CD4-positive, alpha-beta T cell treated with Interleukin-6 for 4 hours (primary cell): ENCODE data around the gene CXXC5.

ENCODE experiments used
- DNase-seq: peaks from one replicate; pipeline ENCODE4 v3.0.0-alpha.2; 2020; ENCODE audit warnings: mixed read lengths

Gene CXXC5

DNA sequence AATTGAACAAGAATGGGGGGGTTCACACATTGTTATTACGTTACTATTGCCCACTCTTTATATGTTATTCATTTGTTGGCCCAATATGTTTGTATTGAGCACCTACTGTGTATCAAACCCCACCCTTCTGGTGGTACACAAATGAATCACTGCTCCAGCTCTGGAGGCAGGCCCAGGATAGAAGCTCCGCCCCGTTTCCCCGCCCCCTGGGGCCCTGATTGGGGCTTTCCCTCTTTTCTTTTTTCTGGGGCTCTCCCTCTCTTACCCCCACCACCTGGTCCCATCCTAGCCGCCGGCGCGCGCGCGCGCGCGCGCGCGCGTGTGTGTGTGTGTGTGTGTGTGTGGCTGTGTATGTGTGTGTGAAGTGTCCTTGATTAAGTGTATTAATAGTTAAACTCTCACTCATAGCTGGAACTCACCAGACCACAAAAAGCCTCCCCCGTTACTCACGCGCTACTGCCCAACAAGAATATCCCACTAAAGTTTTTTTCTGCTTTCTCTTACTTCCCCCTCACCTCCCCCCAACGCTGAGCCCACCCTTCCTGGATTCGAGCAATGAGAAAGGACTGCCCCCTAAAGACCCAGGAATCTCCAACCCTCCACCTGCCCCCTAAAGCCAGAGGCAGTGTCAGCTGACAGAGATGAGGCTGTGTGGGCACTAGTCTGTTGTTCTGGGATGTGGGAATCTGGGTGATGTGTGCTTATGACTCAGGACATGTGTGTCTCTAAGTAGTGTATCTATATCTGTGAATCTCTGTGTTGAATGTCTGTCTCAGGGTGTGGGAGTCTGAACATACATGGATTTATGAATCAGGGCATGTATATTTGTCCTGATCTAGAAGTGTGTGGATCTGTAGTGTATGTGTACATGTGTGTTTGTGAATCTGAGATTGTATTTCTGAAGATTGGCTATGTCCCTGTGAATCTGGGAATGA is 4.0 kb downstream of the CXXC5 start:
- peak; percentile 62 for DNase-seq

- DNase-seq, result no peak
Measured at GRCh38 chr5:139652788-139653241, 4.7 kb downstream of the CXXC5 start.

DNA sequence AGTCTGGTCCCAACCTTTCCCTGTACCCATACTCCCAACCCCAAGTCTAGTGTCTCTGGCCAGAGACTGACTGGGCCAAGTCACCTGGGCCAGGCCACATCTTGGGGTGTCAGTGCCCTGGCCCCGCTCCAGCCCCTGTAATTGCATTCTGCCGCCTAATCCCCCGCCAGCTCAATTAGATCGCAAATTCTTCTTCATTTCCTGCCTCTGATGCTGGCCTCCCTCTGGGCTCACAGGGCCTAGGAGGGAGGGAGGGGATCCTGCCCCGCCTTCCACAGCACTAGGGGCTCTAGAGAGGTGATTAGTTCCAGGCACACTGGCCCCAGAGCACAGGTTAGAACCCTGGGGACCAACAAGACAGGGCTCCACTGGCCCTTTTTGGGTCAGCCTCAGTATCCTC is 5.5 kb downstream of the CXXC5 start:
- DNase-seq, result no peak

DNA sequence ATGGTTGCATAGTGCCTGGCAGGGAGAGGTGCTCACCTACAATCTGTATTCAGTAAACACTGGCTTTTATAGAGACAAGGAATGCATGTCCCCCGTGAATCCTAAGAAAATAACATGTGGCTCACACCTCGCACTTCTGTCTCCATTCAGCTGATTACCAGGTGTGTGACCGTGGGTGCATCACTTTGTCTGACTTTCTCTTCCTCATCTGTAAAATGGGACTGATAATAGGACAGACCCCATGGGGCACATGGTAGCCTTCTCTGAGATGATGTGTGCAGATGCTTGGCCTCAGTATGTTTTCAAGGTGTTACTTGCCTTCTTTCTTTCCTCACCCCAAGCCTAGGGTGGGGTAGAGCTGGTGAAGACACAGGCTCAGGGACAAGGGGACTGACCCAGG is 6.3 kb downstream of the CXXC5 start:
- no peak for DNase-seq

GRCh38 chr5:139654871-139655491 is 6.8 kb downstream of the CXXC5 start:
- DNase-seq, result no peak

DNA sequence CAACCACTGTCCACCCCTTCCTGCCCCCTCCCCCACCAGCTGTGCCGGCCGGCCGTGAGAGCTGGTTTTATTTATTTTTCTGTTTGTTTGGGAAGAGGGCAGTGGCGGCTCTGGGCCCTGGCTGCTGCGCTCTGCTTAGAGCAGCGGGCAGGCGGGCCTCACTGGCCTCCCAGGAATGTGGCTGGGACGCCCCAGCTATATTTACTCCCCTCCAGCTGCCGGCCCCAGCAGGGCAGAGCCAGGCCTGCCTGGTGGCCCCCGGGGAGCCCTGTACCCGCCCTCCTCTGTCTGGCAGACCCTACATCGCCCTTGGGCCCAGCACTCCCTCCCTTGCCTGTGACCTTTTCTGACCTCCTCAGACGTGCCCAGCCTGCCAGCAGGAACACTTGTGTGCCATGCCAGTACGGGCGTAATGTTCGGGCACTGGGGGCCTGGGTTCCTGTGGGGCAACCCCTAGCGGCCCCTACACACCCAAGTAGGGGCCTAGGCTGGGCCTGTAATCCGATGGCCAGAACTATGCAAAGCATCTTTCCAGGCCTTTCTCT is 7.7 kb downstream of the CXXC5 start:
- DNase-seq, result no peak

DNA sequence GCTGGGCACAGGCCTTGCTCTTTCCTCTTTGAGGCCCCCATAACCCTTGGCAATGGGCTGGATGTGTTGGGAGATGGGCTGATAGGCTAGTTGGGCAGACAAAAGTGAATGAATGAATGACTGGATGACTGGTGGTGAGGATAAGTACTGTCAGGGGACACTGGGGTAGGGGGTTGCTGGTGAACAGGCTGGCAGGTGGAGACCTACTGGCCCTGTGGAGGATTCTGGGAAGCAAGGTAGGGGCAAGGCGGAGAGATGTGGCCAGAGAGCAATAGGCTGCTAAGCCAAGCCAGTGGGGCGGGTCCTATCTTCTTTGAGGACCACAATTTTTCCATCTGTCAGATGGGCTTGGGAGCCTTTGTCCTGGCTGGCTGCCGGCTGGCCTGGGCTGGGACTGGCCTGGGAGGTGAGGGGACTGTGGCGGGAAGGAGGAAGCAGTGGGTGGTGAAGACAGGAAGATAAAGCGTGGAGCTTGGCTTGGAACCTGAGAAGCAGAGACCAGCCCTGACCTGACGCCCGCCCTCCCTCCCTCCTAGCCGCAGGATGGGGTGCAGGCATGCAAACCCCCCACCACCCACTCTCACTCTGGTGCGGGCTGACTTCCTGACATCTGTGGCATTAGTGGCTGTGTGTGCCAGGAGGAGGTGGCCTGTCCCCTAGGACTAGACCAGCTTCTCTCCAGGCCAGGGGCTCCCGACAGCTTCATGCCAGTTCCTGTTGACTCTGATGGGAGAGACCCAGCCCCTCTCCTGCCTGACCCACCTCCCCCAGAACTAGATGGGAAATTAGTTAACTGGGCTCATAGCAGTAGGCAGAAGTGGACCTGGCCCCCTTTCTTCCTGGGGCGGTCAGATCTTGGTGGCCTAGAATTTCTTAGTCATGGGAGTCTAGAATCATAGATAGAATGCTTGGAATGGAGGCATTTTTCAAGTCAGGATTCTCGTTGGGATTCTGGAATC is 9.5 kb downstream of the CXXC5 start:
- no peak for DNase-seq

DNA sequence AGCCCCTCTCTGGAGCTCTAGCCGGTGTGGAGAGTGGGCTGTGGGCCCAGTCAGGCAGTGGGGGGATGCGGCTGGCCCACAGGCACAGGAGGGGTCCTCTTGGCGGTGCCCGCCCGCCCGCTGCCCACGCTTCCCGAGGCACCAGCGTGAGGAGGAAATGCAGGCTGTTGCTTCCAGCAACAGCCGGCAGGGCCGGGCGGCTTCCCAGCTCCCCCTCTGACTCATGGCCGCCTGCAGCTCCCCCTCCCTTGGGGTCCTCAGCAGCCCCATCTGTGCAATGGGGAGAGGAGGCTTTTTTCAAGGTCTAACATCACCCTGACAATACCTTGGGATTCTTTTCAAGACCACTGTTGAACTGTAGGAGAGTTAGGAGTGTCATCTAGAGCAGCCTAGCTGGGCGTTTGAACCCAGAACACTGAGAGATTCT is 10.4 kb downstream of the CXXC5 start:
- DNase-seq, result no peak

- DNase-seq, result no peak
Measured at GRCh38 chr5:139658928-139659667, 10.9 kb downstream of the CXXC5 start.

DNA sequence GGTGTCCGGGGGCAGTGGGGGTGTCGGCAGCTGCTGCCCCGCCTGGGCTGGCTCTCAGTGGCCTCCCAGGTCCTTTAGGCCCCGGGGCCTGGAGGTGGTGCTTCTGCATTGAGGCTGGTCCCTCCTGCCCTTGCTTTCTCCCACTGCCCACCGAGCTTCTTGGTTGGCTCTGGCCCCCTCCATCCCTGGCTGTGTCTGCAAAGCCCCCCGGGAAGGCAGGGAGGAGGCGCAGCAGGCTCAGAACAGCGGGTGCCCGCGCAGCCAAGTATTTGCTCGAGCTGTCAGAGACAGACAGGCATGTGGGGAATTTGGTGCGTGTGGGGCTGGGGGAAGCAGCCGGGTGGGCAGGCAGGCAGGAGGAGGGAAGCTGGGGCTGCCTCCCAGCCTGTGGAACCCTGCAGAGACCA is 11.5 kb downstream of the CXXC5 start:
- no peak for DNase-seq

- DNase-seq, result no peak
Measured at GRCh38 chr5:139660105-139660922, 12.2 kb downstream of the CXXC5 start.

DNA sequence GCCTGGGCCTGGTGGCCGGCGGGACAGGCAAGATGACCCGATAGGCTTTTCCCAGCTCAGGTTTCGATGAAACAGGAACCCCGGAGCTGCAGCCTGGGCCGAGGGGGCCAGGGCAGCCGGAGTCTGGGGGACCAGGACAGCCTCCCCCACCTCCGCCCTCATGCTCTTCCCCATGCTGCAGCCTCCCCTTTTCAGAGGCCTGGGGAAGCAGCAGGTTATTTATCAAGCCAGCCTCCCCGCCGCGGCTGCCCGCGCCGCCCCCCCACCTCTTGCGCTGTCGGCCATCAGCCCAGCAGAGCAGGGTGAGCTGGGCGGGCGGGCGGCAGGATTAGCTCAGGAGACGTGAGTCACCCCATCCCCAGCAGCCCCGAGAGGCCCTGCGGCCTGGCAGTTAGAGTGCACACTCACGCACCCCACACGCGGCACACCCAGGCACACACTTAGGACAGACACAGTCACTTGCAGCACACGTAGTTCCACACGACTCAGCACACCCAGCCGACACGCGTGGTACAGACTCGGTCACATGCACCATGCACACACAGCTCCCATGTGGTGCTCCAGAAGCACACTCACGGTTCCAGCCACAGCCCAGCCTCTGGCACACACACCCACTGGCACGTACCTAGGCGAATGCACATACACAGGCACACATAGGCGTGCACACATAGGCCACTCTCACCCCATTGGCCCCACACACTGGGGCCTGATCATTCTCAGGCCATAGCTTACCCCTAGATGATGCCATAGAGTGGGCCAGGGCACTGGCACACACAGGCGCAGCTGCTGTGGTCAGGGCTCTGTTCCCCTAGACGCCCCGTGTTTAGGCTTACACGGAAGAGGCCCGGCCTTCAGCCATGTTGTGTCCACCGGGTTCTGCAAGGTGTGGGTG is 13.0 kb downstream of the CXXC5 start:
- no peak for DNase-seq

DNA sequence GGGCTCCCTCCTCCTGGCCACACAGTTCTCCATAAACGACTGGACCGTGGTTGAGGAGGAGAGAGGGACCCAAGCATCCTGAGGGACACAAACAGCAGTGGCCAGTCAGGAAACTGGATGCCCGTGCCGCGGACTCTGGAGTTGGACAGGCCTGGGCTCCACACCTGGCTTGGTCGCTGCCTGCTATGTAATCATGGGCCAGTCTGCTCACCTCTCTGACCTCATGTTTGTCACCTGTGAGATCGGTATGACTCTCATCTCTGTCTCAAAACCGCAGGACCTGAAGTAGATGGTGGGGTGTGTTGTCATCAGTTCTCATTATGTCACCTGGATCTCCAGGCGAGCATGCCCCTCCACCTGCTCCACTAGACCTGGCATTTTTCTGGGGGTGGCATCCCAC is 14.5 kb downstream of the CXXC5 start:
- no peak for DNase-seq

- DNase-seq, result no peak
Measured at GRCh38 chr5:139663207-139664085, 15.3 kb downstream of the CXXC5 start.

GRCh38 chr5:139664086-139664693 is 16.0 kb downstream of the CXXC5 start:
- DNase-seq, result no peak

- no peak for DNase-seq
Measured at GRCh38 chr5:139664727-139665351, 16.7 kb downstream of the CXXC5 start.

- no peak for DNase-seq
Measured at GRCh38 chr5:139665626-139666025, 17.5 kb downstream of the CXXC5 start.

DNA sequence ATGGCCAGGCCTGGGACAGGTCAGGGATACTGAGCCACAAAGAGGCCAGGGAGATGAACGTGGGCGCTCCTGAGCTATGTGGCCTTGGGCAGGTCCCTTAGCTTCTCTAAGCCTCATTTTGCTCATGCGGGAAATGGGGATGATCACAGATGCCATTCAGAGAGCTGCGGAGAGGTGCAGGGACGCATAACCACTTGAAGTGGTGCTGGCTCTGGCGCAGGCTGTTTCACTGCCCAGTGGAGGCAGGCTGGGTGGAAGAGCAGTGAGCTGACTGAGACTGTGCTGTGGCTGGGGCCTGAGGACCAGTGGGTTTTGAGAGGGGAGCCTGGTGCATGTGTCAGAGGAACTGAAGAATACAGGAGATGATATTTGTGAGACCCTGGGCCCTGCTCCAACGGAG is 18.4 kb downstream of the CXXC5 start:
- DNase-seq, result no peak
